GM18907 (cell line): Measurements from ENCODE around the gene AP2A2.

Source experiments
- ATAC-seq: cut with Tn5 transposase; IDR thresholded peaks from one replicate; pipeline ENCODE4 v1.9.1; 2021; ENCODE audit warnings: mild to moderate bottlenecking, moderate library complexity; ENCODE audit not compliant: unreplicated experiment

Gene AP2A2

DNA sequence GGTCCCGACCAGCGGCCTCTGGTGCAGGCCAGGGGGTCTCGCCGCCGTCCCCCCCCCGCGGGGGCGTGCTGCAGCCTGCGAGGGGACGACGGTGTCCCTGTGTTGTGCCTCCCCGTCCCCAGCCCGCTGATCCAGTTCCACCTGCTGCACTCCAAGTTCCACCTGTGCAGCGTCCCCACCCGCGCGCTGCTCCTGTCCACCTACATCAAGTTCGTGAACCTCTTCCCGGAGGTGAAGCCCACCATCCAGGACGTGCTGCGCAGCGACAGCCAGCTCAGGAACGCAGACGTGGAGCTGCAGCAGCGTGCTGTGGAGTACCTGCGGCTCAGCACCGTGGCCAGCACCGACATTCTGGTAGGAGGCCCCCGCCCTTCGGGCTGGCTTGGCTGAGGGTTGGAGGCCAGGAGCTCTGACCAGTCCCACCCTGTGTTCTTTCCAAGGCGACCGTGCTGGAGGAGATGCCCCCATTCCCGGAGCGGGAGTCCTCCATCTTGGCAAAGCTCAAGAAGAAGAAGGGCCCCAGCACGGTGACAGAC lies 68.0 kb downstream of the AP2A2 start:
- ATAC-seq: no peak

DNA sequence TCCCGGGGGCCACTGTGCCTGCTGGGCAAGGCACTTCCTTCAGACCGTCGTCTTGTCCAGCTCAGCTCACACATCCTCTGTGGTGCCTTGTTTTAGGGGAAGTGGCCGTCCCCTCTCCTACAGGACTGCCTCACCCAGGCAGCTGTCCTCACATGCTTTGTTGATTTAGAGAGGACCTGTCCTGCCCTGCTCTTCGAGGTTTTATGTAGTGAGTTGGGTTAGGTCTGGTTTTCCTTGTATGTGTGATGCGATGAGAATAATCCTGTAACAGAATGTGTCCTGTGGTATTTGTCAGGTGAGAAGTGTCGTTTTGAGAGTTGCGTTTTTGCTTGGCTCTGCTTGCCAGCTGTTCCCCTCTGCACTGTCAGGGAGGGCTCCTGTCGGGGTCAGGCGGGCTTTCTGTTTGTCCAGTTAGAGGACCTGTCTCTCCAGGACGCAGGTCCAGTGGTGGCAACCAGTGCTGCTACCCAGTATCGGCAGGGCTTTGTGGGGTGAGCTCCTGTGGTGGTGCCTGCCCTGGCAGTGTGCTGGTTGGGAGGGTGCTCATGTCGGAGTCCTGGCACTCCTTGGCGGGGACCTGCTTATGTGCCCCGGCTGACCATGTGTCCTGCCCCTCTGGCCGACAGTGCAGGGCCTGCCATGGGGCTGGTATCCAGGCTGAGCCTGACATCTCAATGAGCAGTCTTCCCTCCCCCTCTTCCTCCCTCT lies 69.5 kb downstream of the AP2A2 start:
- no peak for ATAC-seq

DNA sequence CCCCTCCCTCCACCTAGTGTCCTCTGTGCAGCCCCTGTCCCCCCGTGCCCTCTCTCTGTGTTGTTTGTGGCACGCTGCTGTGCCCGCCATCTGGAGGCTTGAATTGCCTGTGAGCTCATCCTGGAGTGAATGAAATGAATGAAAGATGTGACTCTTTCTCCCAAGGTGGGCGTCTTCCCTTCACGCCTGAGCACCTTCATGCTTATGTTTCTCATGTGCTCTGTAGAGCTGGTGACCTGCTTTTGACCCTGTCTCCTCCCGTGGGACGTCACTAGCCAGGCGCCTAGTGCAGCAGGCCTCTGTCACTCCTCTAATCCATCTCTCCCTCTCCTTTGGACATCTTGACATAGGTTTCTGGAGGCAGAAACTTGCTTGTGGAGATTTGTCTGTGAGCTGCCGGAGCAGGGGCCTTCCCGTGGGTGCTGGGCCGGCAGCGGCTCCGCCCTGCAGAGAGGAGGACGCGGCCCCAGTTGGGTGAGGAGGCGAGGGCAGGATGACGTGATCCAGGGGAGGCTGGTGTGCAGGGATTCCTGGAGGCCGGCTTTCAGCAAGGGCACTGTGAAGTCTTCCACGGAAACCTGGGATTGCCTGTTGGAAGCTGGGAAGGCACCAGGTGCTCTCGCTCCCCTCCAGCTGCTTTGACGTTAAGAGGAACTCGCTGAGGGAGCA lies 70.2 kb downstream of the AP2A2 start:
- peak; percentile 56 for ATAC-seq

DNA sequence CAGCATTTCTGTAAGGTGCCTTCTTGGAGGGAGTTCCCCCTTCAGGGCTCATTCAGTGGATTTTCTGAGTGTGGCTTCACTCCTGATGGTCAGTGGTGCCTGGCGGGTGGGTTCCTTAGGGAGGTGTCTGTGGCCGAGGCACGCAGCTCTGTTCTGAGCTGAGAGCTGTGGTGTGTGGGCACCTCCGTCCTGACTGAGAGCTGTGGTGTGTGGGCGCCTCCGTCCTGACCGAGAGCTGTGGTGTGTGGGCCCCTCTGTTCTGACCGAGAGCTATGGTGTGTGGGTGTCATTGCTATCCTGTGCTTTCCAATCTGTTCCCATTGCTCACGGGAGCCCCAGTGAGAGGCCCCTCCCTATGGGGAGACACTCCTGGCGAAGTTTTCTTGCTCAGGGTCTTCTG lies 71.0 kb downstream of the AP2A2 start:
- ATAC-seq: no peak

DNA sequence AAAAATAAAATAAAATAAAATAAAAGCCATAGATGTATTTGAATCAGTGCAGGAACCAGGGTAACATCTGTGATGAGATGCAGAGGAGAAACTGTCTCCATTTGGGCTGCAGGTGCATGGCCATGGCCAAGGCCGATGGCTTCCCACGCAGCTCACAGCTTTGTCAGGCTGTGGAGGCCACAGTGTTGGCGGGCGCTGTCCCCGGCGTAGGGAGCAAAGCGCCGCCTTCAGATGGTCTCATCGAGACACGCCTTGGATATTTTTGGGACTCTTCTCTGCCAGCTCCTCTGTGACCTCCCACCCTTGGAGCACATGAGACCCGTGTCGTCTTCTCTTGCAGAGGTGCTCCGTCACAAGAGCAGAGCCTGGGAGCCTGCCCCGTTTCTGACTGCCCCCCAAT lies 72.2 kb downstream of the AP2A2 start:
- ATAC-seq: no peak

DNA sequence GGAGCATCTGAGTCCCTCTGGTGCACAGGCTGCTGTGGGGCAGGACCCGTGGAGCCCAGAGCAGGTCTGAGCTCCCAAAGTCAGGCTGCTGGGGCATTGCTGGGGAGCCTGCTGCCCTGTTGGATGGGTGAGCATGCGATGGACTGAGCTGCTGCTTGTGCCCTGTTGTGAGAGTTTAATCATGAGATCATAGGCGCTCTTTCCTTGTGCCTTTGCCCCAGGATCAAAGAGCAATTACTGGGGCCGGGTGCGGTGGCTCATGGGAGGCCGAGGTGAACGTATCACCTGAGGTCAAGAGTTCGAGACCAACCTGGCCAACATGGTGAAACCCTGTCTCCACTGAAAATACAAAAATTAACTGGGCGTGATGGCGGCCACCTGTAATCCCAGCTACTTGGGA lies 73.3 kb downstream of the AP2A2 start:
- ATAC-seq: no peak

DNA sequence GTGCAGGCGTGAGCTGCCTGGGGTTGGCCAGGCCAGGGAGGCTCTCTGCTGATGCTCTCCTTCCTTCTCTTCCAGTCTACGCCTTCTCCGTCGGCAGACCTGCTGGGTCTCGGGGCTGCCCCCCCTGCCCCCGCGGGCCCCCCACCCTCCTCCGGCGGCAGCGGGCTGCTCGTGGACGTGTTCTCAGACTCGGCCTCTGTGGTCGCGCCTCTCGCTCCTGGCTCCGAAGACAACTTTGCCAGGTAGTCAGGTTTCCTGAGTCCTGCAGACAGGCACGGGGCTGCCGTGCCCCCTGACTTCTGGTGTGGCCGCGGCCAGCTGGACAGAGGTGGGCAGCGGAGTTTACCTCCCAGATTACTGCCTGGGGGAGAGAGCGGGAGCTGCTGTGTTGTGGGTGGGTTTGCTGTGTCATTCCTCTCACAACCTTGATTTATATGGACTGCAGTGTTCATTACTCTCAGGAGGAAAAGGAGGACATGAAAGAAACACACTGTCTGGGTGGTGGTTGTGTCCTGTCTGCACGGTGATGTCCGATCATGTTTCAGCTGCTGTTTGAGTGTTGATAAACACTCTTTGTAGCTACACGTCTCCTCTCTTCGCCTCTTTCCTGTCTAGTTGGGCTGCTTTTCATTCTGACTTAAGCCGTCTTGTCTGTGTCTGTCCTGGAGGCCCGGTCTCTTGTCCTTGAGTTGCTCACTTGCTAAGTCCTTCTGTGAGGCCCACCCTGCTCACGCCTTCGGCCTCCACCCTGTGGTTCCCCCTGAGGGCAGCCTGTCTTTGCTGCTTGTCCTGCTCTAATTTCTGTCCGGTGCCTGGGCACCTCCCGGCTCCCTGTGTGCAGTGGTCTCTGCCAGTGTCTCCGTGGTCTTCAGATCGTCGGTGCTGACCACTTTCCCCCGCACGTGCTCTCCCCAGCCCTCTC lies 74.9 kb downstream of the AP2A2 start:
- no peak for ATAC-seq

DNA sequence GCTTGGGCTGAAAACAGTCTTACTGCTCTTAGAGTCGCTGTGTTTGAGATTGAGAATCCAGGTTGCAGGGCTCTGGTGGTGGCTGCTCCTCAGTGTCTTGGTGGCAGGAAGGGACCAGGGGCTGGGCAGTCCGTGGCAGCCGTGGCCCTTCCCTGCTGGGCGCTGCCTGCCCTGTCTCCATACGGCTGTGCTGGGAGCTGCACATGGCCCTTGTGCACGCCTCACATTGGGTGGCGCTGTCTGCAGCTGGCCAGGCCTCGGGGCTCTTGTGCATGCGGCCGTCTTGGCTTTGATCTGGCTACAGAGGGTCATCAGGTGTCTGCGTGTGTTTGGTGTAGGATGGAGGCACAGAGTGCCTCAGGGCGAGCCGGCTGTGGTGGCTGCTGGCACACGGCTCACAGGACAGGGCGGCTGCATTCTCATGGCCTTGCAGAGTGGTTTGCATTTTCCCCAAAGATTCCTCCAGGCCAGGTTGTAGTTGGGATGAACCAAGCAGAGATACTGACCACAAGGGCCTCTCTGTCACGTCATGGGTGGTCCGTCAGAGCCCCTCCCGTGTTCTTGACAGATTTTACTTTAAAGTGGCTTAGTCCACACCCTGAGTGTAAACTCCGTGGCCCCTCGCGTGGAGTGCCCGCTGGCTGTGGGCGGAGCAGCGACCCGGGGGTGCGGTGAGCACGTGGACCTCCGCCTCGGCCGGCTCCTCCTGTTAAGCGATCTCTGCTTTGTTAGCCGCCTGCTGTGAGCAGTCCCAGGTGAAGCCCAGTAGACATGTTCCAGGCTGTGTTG lies 76.1 kb downstream of the AP2A2 start:
- no peak for ATAC-seq

DNA sequence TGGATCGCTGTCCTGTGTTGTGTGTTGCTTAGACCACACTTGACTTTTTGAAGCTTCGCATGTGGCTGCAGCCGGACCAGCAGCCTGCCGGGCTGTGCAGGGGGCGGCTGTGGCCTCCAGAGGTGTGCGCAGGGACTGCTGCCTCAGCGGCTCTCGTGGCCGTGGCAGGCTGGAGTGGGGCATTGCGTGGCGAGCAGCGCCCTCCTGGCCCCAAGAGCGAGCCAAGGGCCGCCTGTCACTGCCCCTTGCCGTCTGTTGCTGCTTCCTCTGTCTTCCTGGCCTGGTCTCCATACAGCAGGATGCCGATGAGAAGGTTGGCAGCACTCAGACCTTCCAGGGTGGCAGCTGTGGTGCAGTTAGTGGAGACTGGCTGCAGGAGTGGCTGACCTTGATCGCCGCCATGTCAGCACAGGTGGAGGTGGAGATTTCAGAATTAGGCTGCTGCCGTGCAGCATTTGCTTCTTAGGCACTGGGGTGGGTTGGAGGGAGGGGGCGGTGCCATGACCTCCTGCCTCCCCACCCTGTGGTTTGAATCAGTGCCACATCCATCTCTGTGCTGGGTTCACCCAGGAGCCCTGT lies 76.8 kb downstream of the AP2A2 start:
- ATAC-seq: no peak

DNA sequence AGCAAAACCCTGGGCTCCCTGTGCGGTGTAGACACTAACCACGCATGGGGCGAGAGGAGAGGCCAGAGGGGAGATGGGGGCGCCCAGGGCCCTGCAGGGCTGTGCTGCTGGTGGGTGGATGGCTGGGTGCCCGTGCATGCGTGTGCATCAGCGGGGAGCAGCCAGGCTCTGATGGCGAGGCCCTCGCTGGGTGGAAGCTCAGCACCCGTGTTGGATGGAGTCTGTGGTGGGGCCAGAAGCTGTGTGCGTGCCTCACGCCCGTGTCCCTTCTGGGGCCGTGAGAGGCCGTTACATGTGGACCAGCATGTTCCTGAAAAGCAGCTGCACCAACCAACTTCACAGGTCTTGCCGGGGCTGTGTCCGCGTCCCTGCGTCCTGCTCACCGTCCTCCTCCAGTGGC lies 77.5 kb downstream of the AP2A2 start:
- no peak for ATAC-seq

DNA sequence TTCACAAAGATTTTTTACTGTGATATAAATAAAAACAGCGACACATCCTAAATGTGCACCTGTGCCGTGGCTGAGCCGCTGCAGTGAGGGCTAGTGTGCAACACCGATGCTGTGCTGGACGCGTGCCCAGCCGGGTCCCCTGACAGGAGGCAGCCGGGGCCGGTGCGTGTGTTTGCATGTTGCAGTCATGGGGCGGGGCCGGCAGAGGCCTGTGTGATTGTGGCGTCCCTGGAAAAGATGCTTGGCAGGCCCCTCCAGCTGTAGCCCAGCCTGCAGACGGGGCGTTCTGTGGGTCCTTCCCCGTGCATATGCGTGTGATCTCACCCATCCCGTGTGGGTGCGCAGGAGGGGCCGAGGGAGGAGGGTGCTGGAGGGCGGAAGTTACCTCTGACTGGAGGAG lies 80.3 kb downstream of the AP2A2 start:
- ATAC-seq: no peak

DNA sequence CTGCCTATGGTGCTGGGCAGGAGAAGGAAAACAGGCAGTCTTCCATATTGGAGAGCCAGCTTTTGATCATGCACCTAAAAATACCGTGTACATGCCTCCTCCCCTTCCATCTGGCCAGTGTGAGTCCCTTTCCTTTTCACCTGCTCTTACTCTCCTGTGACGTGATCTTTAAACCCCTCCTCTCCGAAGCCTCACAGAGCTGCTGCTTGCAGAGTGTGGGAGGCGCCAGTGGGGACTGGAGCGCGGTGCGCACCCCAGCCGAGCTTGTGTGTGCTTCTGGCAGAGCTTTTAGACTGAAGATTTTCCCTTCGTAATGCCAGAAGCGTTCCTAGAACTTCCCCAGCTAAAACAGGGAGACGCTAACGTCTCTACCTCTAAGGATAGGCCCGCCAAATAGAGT lies 81.1 kb downstream of the AP2A2 start:
- ATAC-seq: no peak

DNA sequence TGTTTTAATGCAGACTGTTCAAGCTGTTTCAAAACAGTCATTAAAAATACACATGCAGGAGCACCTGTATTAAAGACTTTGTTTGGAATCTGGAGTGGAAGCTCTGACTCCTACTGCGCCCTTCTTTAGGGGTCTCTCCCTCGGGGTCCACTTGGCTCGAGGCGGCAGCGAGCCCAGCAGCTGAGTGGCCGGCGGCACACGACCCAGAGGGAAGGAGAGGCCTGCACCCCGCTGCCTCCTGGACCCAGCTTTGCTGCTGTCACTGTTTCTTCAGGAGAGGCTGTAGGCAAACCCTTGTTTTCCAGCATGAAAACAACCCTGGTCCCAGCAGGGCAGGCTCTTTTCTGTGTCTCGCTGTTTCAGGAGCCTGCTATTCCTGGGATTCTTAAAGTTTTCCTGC lies 81.6 kb downstream of the AP2A2 start:
- no peak for ATAC-seq

DNA sequence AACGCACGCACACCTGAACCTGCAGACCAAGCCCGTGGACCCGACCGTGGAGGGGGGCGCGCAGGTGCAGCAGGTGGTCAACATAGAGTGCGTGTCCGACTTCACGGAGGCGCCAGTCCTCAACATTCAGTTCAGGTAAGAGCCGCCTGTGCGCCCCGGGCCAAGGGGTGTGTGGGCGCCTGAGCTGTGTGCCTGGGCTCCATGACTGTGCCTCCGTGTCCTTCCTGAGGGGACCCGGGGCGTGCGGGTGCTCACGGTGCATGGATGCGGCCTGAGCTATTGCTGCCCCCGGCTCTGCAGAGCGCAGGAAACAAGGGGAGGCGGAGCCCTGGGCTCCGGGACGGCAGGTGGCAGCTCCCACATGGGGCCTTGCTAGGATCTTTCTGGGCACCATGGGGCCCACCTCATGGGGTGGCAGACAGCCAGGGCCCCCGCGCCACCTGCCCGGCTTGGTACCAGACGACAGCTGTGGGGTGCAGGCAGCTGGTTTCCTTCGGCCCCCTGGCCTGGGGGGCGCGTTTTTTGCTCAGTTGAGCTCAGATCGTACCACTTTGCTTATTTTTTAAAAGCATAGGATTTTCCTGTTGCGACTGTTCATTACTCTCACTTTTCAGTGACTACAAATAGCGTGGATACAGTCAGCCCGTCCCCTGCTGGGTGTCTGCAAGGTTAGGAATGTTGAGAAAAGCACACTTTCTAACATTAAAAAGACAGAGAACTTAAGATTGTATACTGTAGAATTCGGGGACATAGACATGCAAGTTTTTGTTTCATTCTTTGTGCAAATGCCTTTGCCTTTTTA lies 82.5 kb downstream of the AP2A2 start:
- no peak for ATAC-seq

DNA sequence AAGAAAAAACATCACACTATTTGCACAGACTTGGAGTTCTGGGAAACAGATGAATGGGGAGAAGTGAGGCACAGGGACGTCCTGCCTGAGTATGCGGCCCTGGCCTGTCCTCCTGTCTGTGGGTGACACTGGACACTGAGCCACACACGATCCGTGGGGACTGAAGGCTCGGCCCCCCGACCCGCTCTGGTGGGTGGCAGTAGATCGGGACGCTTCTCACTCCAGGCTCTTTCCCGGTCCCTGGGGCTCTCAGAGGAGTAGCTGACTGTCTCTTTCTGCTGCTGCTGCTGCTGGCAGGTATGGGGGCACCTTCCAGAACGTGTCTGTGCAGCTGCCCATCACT lies 83.1 kb downstream of the AP2A2 start:
- ATAC-seq: no peak

DNA sequence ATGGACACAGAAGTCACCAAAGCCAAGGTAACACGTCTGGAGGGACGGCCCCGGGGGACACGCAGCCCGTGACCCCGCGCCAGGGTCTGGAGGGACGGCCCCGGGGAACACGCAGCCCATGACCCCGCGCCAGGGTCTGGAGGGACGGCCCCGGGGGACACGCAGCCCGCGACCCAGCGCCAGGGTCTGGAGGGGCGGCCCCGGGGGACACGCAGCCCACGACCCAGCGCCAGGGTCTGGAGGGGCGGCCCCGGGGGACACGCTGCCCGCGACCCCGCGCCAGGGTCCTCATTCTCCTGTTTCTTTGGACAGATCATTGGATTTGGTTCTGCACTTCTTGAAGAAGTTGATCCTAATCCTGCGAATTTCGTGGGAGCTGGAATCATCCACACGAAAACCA lies 83.7 kb downstream of the AP2A2 start:
- no peak for ATAC-seq

DNA sequence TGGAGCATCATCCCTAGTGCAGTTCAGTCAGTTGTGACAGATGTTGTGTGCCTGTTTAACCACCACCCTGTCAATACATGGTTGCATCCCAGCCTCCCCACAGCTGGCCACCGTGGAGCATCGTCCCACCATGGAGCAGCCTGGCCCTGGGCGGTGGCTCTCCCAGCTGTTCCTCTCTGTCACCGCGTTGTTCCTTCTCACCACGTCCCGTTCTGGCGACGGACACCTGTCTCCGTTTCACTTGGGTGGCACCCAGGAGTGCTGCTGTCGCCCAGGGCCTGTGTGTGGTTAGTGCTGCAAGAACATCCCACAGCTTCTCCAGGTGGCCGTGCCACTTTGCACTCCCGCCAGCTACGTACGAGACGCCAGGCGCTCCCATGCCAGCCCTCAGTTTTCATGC lies 84.3 kb downstream of the AP2A2 start:
- no peak for ATAC-seq

DNA sequence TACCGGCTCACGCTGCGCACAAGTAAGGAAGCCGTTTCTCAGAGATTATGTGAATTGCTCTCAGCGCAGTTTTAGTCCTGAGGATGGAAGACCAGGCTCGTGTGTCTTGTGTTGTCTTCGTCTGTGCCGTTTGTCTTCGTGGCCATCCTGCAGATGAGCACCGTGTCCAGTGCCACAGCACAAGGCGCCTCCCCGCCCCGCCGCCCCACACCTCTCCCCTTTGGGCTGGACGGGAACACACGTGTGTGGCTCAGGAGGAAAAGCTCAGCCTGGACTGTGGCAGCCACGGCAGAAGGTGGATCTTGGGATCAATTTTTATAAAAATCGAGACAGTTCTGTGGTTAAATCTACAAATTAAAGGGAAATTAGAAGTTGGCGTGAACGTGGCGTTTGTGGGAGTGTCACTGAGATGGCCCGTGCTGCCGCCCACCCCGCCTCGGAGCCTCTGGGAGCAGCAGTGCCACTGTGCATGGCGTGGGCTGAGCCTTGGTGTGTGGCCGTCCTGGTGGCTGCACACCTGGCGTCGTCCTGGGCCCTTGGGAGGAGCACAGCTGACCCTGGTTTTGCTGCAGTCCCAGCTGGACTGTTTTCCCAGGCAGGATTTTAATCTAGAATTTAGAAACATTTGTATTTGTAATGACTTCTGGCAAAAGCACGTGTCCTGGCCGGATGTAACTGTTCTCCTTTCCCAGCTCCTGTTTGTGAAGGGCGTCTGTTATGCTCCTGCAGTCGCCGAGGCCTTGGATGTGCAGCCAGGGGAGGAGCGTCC lies 85.1 kb downstream of the AP2A2 start:
- ATAC-seq: no peak

DNA sequence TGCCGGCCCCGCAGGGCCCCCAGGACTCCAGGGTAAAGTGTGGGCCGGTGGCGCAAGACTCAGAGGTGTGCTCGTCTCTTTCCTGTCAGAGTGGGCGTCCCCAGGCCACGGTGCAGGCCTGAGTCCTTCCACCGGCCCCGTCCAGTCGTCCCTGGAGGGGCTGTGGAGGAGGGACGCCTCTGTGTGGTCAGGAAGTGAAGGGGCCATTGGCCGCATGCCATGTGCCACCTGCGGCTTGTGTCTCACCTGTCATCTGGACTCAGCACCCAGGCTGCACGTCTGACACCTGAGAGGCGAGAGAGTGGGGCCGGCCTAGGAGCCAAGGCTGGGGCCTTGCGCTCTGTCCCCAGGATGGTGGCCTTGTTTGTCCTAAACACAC lies 85.6 kb downstream of the AP2A2 start:
- ATAC-seq: no peak
